LoVo (cell line): ENCODE data around the gene REXO4.
"Not testable (repeated sequence)": the region's sequence is repeated elsewhere in the genome, so short reads cannot be mapped to it uniquely, and the experiment has no call there.

Experiments
- DNase-seq: peaks from one replicate; pipeline ENCODE4 v3.0.0-alpha.2; 2016; ENCODE audit warnings: low spot score

The REXO4 gene

GRCh38 chr9:133387680-133388079 is 30.1 kb downstream of the REXO4 start:
- no peak for DNase-seq

- no peak for DNase-seq
Observed at GRCh38 chr9:133386338-133386737, 31.5 kb downstream of the REXO4 start.

- no peak for DNase-seq
Observed at GRCh38 chr9:133385452-133385851, 32.4 kb downstream of the REXO4 start.

DNA sequence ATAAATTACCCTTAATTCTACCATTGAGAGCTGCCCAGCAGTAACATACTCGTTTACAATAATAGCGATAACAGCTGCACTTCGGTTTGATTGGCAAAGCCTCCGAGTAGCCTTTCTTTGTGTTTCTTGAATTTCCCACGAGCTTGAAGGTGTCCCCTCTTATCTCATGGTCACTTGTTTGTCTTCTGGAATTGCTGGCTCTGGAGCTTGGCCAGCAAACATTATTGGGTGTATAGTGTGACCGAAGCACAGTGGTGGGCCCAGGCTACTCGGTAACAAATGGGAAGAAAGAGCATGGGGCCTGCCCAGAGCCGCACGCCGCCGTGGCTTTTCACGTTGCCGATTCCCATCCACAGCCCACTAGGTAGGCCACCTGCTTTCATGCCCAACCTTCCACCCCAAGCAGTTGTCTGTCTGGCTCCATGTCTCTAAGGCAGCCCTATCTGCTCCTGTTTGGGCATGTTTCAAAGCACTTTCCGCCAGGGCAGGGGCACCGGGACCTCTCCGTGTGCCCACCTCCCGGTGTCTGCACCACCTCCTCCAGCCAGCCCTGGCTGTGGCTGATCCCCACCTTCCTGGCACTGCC is 33.0 kb downstream of the REXO4 start:
- no peak for DNase-seq

DNA sequence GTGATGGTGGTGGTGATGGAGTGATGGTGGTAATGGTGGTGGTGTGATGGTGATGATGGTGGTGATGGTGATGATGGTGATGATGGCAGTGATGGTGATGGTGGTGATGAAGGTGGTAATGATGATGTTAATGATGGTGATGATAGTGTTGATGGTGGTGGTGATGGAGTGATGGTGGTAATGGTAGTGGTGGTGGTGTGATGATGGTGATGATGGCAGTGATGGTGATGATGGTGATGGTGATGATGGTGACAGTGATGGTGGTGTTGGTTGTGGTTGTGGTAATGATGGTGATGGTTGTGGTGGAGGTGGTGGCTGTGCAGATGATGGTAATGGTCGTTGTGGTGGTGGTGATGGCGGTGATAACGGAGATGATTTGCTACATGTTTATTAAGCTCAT is 34.4 kb downstream of the REXO4 start:
- no peak for DNase-seq

- DNase-seq: no peak
Observed at GRCh38 chr9:133382507-133383141, 35.2 kb downstream of the REXO4 start.

DNA sequence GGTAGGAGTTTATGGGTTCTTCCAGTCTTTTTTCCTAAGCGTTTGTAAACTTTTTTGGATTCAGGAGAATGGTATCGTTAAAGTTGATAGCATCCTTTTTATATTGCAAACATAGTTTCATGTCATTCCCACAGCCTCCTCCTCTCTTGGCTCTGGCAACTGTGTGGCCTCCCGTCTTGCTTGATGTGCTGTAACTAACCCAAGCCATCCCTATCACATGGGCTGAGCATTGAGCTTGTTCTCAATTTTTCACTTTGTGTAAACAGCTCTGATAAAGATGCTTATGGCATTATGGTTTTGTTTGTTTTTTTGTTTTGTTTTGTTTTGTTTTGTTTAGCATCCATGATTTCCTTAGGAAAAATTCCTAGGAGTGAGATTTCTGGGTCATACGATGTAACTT is 37.1 kb downstream of the REXO4 start:
- no peak for DNase-seq

- no peak for DNase-seq
Observed at GRCh38 chr9:133379153-133380086, 38.4 kb downstream of the REXO4 start.

DNA sequence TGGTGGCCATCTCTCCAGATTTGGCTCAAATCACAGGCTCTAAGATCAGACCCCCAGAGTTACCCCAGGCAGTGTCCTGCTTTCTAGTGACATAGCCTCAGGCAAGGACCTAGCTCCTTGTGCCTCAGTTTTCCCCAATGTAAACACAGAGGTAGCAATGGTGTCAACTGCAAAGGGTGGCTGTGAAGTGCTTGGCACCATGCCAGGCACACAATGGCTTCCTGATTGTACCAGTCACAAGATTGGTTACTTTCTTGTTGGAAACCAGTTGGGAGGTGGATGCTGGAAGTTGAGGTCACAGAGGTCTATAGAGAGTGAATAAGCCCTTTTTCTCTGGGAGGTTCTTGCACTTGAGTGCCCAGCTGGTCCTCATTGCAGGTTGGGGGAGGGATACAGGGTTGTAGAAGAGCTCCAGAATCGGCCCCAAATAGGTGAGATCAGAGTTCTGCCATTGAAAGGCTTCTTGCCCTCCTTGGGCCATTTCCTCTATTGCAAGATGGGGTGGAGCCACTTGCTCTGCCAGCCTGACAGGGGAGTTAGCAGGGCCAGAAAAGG is 39.3 kb downstream of the REXO4 start:
- DNase-seq: no peak

DNA sequence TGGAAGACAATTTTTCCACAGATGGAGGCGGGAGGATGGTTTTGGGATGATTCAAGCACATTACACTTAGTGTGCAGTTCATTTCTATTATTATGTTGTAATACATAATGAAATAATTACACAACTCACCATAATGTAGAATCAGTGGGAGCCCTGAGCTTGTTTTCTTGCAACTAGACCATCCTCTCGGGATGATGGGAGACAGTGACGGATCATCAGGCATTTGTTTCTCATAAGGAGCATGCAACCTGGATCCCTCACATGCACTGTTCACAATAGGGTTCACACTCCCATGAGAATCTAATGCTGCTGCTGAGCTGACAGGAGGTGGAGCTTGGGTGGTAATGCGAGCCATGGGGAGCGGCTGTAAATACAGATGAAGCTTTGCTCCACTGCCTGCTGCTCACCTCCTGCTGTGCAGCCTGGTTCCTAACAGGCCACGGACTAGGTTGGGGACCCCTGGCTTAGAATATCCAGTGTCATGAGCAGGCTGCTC is 40.0 kb downstream of the REXO4 start:
- DNase-seq: no peak

GRCh38 chr9:133377280-133377679 is 40.5 kb downstream of the REXO4 start:
- DNase-seq: not testable (repeated sequence)

- DNase-seq: peak; percentile 96
Observed at GRCh38 chr9:133375724-133376654, 41.8 kb downstream of the REXO4 start, which contains the start of the genes STKLD1 and SURF4. TSS of gene STKLD1 (plus strand) at chr9:133376366. CDS start at chr9:133376474, 108 bp downstream. TSS of gene SURF4 (minus strand) at chr9:133376060. CDS start at chr9:133375969, 91 bp downstream.

- DNase-seq: peak; percentile 48
Observed at GRCh38 chr9:133375116-133375723, 42.6 kb downstream of the REXO4 start.

DNA sequence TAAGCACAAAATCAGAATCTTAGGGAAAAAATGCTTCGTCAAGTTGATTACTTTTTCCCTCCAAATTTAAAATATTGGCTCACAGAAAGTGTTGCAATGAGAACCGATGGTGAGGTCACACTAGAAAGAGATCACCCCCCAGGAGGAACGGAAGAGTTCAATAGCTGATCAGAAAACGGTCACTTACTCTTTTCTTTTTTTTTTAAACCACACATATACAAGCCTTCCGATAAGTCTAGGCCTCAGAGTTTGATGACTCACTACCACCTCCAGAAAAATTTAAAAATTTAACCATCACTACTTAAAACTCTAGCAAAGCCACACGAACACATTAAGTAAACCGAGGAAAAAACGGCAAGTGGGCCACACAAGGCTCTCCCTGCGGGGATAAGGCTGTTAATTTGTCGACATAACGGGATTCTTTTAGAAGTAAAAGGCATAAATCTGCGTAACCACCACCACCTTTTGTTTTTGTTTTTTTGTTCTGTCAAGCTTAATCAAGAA is 43.1 kb downstream of the REXO4 start:
- no peak for DNase-seq

DNA sequence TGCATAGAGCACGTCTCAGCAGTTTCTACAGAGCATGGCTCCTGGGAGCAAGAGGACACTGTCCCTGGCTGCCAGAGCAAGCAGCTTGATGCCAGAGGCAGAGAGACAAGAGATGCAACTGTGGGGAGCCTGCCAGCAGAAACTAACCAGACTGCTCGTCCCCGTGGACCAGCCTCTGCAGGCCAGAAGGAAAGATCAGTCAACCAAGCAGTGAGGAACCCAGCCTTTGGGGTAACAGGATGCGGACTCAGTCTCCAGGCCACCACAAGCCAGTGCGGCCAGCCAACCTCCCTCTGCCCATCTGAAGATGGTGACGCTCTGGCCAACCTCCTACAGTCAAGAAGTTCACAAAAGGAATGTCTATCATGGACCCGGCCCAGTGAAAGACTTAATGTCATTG is 45.7 kb downstream of the REXO4 start:
- DNase-seq: no peak

DNA sequence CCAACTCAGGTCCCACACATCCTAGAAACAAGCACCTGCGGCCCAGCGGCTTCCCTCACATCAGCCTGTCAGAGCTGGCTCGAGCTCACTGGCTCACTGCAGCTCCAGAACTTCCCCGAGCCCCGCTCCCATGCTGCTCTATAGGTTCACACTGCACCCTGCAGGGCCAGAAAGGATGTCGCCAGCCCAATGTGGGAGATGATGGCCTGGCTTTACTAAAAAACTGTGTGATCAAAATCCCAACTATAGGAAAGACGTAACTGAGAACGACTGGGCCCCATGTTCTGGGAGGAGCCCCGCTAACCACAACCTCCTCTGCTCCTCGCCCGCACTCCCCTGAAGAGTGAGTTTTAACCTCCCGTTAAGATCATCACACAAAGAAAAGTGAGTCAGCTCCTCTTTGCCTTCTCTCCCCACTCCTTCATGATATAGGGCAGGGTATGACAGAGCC is 46.5 kb downstream of the REXO4 start:
- no peak for DNase-seq

GRCh38 chr9:133370685-133371084 is 47.1 kb downstream of the REXO4 start:
- no peak for DNase-seq

- no peak for DNase-seq
Observed at GRCh38 chr9:133369933-133370332, 47.9 kb downstream of the REXO4 start.

GRCh38 chr9:133369422-133369821 is 48.4 kb downstream of the REXO4 start:
- DNase-seq: no peak

- no peak for DNase-seq
Observed at GRCh38 chr9:133368249-133368881, 49.4 kb downstream of the REXO4 start.
